ENCODE results near the gene ACP6.
A peak's percentile ranks its signal among the peaks of the same experiment; 100 is the strongest.

The ACP6 gene

GRCh38 chr1:147648933-147649332, 21.4 kb downstream of the ACP6 start:
- peak; percentile 21 for DNase-seq

- peak; percentile 48 for DNase-seq
Measured at GRCh38 chr1:147647796-147648633, 22.3 kb downstream of the ACP6 start.

DNA sequence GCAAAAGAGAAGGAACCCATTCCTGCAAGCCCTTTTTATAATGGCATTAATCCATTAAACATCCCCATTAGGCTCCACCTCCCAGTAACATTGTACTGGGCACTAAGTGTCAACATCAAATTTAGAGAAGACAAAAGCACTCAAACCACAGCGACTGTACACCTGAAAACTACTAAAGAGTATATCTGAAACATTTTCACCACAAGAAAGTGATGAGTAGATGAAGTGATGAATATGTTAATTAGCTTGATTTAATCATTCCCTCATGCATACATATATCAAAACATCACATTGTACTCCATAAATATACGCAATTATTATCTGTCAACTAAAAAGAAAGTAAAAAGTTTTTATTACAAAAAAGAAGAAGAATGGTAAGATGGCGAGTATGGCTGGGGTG, 26.4 kb downstream of the ACP6 start:
- DNase-seq, result no peak

GRCh38 chr1:147641695-147642592, 28.4 kb downstream of the ACP6 start:
- DNase-seq, result peak; percentile 78

GRCh38 chr1:147641291-147641690, 29.0 kb downstream of the ACP6 start:
- DNase-seq, result no peak

DNA sequence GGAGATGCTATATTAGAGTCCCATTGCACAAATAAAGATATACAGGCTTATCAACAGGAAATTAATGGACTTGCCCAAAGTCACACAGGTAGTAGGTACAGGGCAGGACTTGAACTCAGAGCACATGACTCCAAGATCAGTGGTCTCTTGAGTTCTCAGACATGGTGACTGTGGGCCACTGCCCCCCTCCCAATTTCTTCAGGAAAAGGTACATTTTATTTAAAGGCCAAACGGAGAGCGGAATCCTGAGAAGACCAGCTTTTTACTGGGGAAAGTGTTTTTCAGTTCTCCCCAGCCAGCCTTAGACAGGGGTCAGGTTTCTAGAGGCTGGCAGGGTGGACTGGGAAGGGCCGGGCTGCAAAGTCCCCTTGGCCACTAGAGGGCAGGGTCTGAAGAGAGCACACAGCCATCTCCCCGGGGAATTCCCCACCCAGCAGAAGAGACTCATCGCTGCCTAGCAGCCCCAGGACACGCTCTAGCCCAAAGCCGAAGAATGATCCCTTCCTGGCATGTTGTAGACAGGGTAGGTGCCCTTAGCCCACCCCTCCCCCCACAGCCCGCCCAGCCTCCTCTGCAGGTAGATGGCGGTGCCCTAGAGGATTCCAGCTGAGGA, 29.7 kb downstream of the ACP6 start:
- DNase-seq, result peak; percentile 84

DNA sequence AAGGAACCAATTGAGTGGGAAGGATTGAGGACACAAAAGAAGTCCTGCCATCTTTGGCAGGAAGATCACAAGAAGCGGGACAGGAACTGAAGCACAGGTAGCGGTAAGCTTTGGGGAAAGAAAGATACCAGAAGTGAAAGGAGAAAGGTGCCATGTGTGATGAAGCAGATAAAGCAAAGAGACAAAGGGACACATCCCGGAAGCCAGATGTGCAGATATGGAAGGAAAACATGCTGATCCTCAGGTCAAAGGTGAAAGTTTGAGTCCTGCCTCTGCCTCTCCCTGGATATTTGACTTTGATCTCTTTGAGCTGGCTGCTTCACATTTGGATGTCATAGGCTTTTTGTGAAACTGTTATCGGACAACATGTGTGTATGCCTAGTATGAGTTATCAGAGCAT, 34.0 kb downstream of the ACP6 start:
- DNase-seq, result no peak

- no peak for DNase-seq
Measured at GRCh38 chr1:147635342-147635741, 35.0 kb downstream of the ACP6 start.

DNA sequence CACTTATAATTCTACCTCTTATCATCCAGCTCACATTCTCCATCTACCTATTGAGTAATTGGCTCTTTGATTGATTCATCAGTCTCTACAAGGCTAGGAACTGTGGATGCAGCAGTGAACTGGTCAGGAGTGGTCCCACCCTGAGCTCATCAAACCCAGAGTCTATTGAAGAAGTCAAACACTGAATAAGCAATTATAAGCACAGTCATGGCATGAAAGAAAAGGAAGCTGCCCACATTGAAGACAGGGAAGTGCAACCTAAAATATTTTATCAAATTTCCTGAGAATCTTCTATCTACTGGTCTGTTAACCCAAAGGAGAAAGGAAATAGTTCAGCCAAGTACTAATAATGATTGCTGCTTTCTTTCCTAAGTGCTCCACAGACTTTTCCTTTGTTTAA, 35.7 kb downstream of the ACP6 start:
- DNase-seq, result no peak

- DNase-seq, result no peak
Measured at GRCh38 chr1:147633759-147634158, 36.6 kb downstream of the ACP6 start.

GRCh38 chr1:147631839-147632238, 38.5 kb downstream of the ACP6 start:
- no peak for DNase-seq

GRCh38 chr1:147630447-147630846, 39.9 kb downstream of the ACP6 start:
- no peak for DNase-seq

- DNase-seq, result no peak
Measured at GRCh38 chr1:147630022-147630421, 40.3 kb downstream of the ACP6 start.

GRCh38 chr1:147628441-147628840, 41.9 kb downstream of the ACP6 start:
- DNase-seq, result no peak

GRCh38 chr1:147627435-147628110, 42.8 kb downstream of the ACP6 start:
- DNase-seq, result peak; percentile 65

- DNase-seq, result no peak
Measured at GRCh38 chr1:147626739-147627138, 43.6 kb downstream of the ACP6 start.

GRCh38 chr1:147626291-147626690, 44.0 kb downstream of the ACP6 start:
- DNase-seq, result no peak

DNA sequence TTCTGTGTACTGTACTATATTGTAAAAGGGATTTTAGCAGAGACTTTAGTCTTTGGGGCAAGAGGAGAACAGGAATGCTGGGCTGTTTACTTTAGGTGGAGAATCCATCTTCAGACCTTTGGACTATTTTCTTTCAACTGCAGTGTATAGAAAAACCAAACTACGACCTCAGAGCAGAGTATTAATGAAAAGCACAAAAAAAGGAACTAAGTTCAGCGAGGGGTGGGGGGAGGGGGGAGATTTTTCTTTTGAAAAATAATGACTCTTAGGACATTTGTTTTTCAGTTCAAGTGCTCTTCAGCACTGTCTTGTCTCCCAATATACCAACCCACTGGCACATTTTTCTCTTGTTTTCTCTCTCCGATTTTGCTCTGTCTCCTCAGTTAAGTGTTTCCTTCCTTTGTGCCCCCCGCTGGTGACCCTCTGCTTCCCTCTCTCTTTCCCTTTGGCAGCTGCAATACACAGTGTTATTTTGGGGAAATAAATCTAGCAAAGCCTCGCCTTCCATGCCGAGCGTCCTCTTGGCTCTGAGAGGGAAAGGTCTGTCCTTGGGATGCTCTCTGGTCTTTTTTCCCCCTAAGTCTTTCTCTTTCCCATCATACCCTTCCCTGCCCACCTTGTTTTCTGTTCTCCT, 44.8 kb downstream of the ACP6 start:
- DNase-seq, result no peak

DNA sequence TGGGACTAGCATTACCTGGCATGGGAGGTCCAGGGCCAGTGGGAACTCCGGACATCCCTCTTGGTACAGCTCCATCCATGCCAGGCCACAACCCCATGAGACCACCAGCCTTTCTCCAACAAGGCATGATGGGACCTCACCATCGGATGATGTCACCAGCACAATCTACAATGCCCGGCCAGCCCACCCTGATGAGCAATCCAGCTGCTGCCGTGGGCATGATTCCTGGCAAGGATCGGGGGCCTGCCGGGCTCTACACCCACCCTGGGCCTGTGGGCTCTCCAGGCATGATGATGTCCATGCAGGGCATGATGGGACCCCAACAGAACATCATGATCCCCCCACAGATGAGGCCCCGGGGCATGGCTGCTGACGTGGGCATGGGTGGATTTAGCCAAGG, 45.8 kb downstream of the ACP6 start:
- DNase-seq, result no peak

GRCh38 chr1:147624011-147624410, 46.3 kb downstream of the ACP6 start:
- DNase-seq, result no peak

GRCh38 chr1:147622731-147623130, 47.6 kb downstream of the ACP6 start:
- DNase-seq, result no peak

DNA sequence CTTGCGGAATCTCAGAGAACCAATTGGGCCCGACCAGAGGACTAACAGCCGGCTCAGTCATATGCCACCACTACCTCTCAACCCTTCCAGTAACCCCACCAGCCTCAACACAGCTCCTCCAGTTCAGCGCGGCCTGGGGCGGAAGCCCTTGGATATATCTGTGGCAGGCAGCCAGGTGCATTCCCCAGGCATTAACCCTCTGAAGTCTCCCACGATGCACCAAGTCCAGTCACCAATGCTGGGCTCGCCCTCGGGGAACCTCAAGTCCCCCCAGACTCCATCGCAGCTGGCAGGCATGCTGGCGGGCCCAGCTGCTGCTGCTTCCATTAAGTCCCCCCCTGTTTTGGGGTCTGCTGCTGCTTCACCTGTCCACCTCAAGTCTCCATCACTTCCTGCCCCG, 49.8 kb downstream of the ACP6 start:
- no peak for DNase-seq
